ENCODE measurements around the gene C1QL1.

- TF ChIP-seq CTCF (IDR thresholded peaks at IDR 0.05) (no peak), POLR2A (IDR thresholded peaks at IDR 0.05) (no peak), EP300 (IDR thresholded peaks at IDR 0.05) (no peak)
Observed at GRCh38 chr17:44924107-44924544, 44.0 kb downstream of the C1QL1 start.

All from ovary (tissue), 3 donors.